CD14-positive monocyte (primary cell): ENCODE measurements around the gene CCDC117. TPM values are rescaled to one million over a fixed set of nuclear protein-coding genes. Genes with fewer than 3 reads are reported as not detected.
"Not testable (repeated sequence)": the region's sequence is repeated elsewhere in the genome, so short reads cannot be mapped to it uniquely, and the experiment has no call there.

Experiments used
- DNase-seq, 3 donors: peaks; one replicate each; pipeline ENCODE4 v3.0.0-alpha.2; 2011 to 2022
- H2AFZ ChIP-seq: 2 replicates; pipeline ENCODE4 v1.6.0; 2012; ENCODE audit warnings: mild to moderate bottlenecking, low read depth, low read length, inconsistent platforms; ENCODE audit not compliant: insufficient read depth, poor library complexity, severe bottlenecking
- H3K27ac ChIP-seq, 2 donors: 1 replicate in 1 of 2; 2 replicates in 1 of 2; pipeline ENCODE4 v1.5.1; 2012 to 2013; ENCODE audit warnings: low read length in 2 of 2, control low read depth in 1 of 2, inconsistent platforms in 1 of 2, low read depth in 1 of 2, mild to moderate bottlenecking in 1 of 2
- H3K27me3 ChIP-seq, 2 donors: one replicate each; pipeline versions ENCODE4 v1.6.0 to v1.6.1; 2011 to 2013; ENCODE audit warnings: low read length in 2 of 2; ENCODE audit not compliant: control insufficient read depth in 2 of 2, insufficient read depth in 2 of 2
- H3K36me3 ChIP-seq, 2 donors: replicated peaks in 1 of 2; 1 replicate in 1 of 2; 2 replicates in 1 of 2; pipeline versions ENCODE4 v1.5.1 to v1.6.1; 2012 to 2013; ENCODE audit warnings: low read length in 2 of 2, control low read depth in 1 of 2, inconsistent platforms in 1 of 2, mild to moderate bottlenecking in 1 of 2; ENCODE audit not compliant: insufficient read depth in 2 of 2, control insufficient read depth in 1 of 2
- H3K4me1 ChIP-seq, 2 donors: 1 replicate in 1 of 2; 2 replicates in 1 of 2; pipeline versions ENCODE4 v1.5.1 to v1.6.1; 2012 to 2013; ENCODE audit warnings: low read length in 2 of 2, control low read depth in 1 of 2, inconsistent platforms in 1 of 2, mild to moderate bottlenecking in 1 of 2, moderate library complexity in 1 of 2; ENCODE audit not compliant: insufficient read depth in 2 of 2, control insufficient read depth in 1 of 2
- H3K4me2 ChIP-seq: replicated peaks from 2 replicates; pipeline ENCODE3; 2012; ENCODE audit warnings: low read length, moderate library complexity, mild to moderate bottlenecking; ENCODE audit not compliant: poor library complexity, severe bottlenecking; ENCODE audit errors: extremely low read depth
- H3K4me3 ChIP-seq, 3 experiments: fragments of 200-600 bp in 1 of 3; sonication (generic) in 1 of 3; replicated peaks in 1 of 3; 1 replicate in 2 of 3; 2 replicates in 1 of 3; pipeline ENCODE4 v1.5.1; 2011 to 2013; ENCODE audit warnings: low read length in 3 of 3, mild to moderate bottlenecking in 3 of 3, control low read depth in 2 of 3, low read depth in 2 of 3, inconsistent platforms in 1 of 3, moderate library complexity in 1 of 3
- H3K79me2 ChIP-seq: 2 replicates; pipeline ENCODE4 v1.6.0; 2012; ENCODE audit warnings: mild to moderate bottlenecking, control low read depth, inconsistent platforms, low read length, moderate library complexity; ENCODE audit not compliant: insufficient read depth
- H3K9ac ChIP-seq: 2 replicates; pipeline ENCODE4 v1.6.0; 2017; ENCODE audit warnings: low read length, mild to moderate bottlenecking; ENCODE audit not compliant: insufficient read depth, poor library complexity, severe bottlenecking
- H3K9me3 ChIP-seq, 2 donors: replicated peaks in 1 of 2; 1 replicate in 1 of 2; 2 replicates in 1 of 2; pipeline versions ENCODE4 v1.5.1 to v1.6.1; 2012 to 2013; ENCODE audit warnings: low read length in 2 of 2, control low read depth in 1 of 2; ENCODE audit not compliant: control insufficient read depth in 1 of 2, insufficient read depth in 1 of 2
- H4K20me1 ChIP-seq: 2 replicates; pipeline ENCODE4 v1.6.0; 2012; ENCODE audit warnings: mild to moderate bottlenecking, low read length, control low read depth, moderate library complexity; ENCODE audit not compliant: insufficient read depth
- H3K27ac Mint-ChIP-seq, 7 donors: one replicate each; pipeline ENCODE4 v1.8.0; 2020; ENCODE audit warnings: mild to moderate bottlenecking in 7 of 7, mixed read lengths in 7 of 7, moderate library complexity in 6 of 7, inconsistent platforms in 2 of 7
- H3K27me3 Mint-ChIP-seq, 3 donors: one replicate each; pipeline ENCODE4 v1.8.0; 2021 to 2022; ENCODE audit warnings: low read depth in 3 of 3, mild to moderate bottlenecking in 3 of 3, mixed read lengths in 3 of 3, moderate library complexity in 3 of 3, inconsistent platforms in 1 of 3
- H3K36me3 Mint-ChIP-seq, 2 donors: one replicate each; pipeline ENCODE4 v1.8.0; 2020; ENCODE audit warnings: mixed read lengths in 2 of 2, inconsistent platforms in 1 of 2, mild to moderate bottlenecking in 1 of 2
- H3K4me1 Mint-ChIP-seq: one replicate; pipeline ENCODE4 v1.8.0; 2020; ENCODE audit warnings: mild to moderate bottlenecking, mixed read lengths
- H3K4me3 Mint-ChIP-seq, 2 donors: one replicate each; pipeline ENCODE4 v1.8.0; 2020; ENCODE audit warnings: mild to moderate bottlenecking in 2 of 2, mixed read lengths in 2 of 2, moderate library complexity in 1 of 2
- H3K9me3 Mint-ChIP-seq, 7 donors: one replicate each; pipeline ENCODE4 v1.8.0; 2020 to 2022; ENCODE audit warnings: mixed read lengths in 7 of 7, mild to moderate bottlenecking in 6 of 7, moderate library complexity in 6 of 7, inconsistent platforms in 2 of 7
- WGBS: methylation state at CpG from one replicate; pipeline ENCODE4 v1.1.5; 2013; ENCODE audit warnings: missing lambda C conversion rate; ENCODE audit not compliant: insufficient coverage; 5-methylcytosine and 5-hydroxymethylcytosine counted together
- intact Hi-C, 2 donors: fragments of 100-400 bp; cut with micrococcal nuclease; formaldehyde crosslinking; loops; one replicate each; pipeline versions ENCODE4 v1.15.0 to v1.15.1; 2023
- polyA plus RNA-seq, 3 donors: library from polyadenylated mRNA; depleted of rRNA in 1 of 3; unstranded in 2 of 3; stranded (reverse) in 1 of 3; fragments of 300-500 nt in 2 of 3; fragments of >200 nt in 1 of 3; fragmentation: Illumina TruSeq in 2 of 3; gene quantifications; 1 replicate in 2 of 3; 2 replicates in 1 of 3; pipeline ENCODE4 v1.2.3, GENCODE V29; 2012 to 2021
- TF ChIP-seq, protein P1 (sequence below): fragments of 200-600 bp; IDR thresholded peaks from one replicate; pipeline ENCODE4 v1.8.0; 2022; ENCODE audit warnings: antibody characterized with exemption, mild to moderate bottlenecking

CCDC117 gene
- polyA plus RNA-seq, 3 donors: 6.8 to 12.6 (median 10.3) TPM

DNA sequence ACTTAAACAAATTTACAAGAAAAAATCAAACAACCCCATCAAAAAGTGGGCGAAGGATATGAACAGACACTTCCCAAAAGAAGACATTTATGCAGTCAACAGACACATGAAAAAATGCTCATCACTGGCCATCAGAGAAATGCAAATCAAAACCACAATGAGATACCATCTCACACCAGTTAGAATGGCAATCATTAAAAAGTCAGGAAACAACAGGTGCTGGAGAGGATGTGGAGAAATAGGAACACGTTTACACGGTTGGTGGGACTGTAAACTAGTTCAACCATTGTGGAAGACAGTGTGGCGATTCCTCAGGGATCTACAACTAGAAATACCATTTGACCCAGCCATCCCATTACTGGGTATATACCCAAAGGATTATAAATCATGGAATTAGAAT, 53.9 kb downstream of the CCDC117 start:
- H3K4me1 Mint-ChIP-seq: peaks cover 40% of the 10 kb centered on the region

DNA sequence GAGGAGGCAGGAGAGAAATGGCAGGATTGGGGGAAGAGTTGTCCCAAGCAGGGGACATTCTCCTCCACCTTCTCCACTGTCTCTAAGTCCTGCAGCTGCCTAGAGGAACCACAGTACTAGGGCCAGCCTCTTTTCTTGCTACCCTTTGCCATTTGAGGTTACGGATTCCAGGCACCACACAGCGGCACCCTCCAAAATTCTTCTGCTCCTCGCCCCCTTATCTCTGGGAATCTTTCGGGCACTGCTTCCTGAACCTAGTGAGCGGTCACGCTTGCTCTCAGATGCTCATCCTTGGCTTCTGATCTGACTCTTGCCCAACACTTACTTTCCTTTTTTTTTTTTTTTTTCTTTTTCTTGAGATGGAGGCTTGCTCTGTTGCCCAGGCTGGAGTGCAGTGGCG, 54.4 kb downstream of the CCDC117 start:
- no peak for DNase-seq
- WGBS: 63% methylated on average over 5 of the region's 7 CpGs

More for the DNA sequence above, 53.9 kb downstream of the CCDC117 start:
- WGBS: no CpG with 5 or more reads among the region's 4 CpGs
- not testable (repeated sequence) for H3K4me3 Mint-ChIP-seq, H2AFZ ChIP-seq, H3K4me3 ChIP-seq, H3K9me3 ChIP-seq, H3K27me3 ChIP-seq, H3K27me3 Mint-ChIP-seq, DNase-seq, H4K20me1 ChIP-seq, H3K9ac ChIP-seq, H3K79me2 ChIP-seq, H3K36me3 ChIP-seq, H3K4me2 ChIP-seq, H3K9me3 Mint-ChIP-seq, H3K36me3 Mint-ChIP-seq, H3K27ac ChIP-seq, H3K27ac Mint-ChIP-seq
- H3K4me1 ChIP-seq: peaks cover 21 to 26% of the 10 kb centered on the region in 2 donors
- intact Hi-C loops: loop anchor here (5.0 to 10.0 kb wide), 2 partner anchors 34 to 52 kb away; partner anchors contain the start of gene CCDC117 (in 1 of the 2)

More for the DNA sequence above, 54.4 kb downstream of the CCDC117 start:
- Mint-ChIP-seq H3K27ac (no peak overlapping the region), H3K4me1 (peaks cover 41% of the 10 kb centered on the region), H3K4me3 (peak overlapping the region; percentile 53 to 83), H3K36me3 (peaks cover 9% of the 10 kb centered on the region in 2 donors), H3K27me3 (peaks cover 0 to 1% (median 0%) of the 10 kb centered on the region in 3 donors), H3K9me3 (no peaks in the 10 kb centered on the region)
- H3K4me3 ChIP-seq: no peak overlapping the region
- TF ChIP-seq, protein P1, sequence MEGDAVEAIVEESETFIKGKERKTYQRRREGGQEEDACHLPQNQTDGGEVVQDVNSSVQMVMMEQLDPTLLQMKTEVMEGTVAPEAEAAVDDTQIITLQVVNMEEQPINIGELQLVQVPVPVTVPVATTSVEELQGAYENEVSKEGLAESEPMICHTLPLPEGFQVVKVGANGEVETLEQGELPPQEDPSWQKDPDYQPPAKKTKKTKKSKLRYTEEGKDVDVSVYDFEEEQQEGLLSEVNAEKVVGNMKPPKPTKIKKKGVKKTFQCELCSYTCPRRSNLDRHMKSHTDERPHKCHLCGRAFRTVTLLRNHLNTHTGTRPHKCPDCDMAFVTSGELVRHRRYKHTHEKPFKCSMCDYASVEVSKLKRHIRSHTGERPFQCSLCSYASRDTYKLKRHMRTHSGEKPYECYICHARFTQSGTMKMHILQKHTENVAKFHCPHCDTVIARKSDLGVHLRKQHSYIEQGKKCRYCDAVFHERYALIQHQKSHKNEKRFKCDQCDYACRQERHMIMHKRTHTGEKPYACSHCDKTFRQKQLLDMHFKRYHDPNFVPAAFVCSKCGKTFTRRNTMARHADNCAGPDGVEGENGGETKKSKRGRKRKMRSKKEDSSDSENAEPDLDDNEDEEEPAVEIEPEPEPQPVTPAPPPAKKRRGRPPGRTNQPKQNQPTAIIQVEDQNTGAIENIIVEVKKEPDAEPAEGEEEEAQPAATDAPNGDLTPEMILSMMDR: no peak
- no peak overlapping the region for H3K27ac ChIP-seq
- no peak overlapping the region for H3K4me2 ChIP-seq
- intact Hi-C loops: loop anchor here (5.0 to 10.0 kb wide), 2 partner anchors 35 to 52 kb away; partner anchors contain the start of gene CCDC117 (in 1 of the 2)
- no peaks in the 10 kb centered on the region for H3K9me3 ChIP-seq
- H3K36me3 ChIP-seq: peaks cover 0 to 7% of the 10 kb centered on the region in 2 donors
- no peak overlapping the region for H2AFZ ChIP-seq
- no peak overlapping the region for H3K9ac ChIP-seq
- no peaks in the 10 kb centered on the region for H3K27me3 ChIP-seq
- H3K4me1 ChIP-seq: peaks cover 21 to 26% of the 10 kb centered on the region in 2 donors
- H3K79me2 ChIP-seq: no peaks in the 10 kb centered on the region
- H4K20me1 ChIP-seq: no peaks in the 10 kb centered on the region
